ENCODE measurements around the gene MCRIP1.

Gene MCRIP1

DNA sequence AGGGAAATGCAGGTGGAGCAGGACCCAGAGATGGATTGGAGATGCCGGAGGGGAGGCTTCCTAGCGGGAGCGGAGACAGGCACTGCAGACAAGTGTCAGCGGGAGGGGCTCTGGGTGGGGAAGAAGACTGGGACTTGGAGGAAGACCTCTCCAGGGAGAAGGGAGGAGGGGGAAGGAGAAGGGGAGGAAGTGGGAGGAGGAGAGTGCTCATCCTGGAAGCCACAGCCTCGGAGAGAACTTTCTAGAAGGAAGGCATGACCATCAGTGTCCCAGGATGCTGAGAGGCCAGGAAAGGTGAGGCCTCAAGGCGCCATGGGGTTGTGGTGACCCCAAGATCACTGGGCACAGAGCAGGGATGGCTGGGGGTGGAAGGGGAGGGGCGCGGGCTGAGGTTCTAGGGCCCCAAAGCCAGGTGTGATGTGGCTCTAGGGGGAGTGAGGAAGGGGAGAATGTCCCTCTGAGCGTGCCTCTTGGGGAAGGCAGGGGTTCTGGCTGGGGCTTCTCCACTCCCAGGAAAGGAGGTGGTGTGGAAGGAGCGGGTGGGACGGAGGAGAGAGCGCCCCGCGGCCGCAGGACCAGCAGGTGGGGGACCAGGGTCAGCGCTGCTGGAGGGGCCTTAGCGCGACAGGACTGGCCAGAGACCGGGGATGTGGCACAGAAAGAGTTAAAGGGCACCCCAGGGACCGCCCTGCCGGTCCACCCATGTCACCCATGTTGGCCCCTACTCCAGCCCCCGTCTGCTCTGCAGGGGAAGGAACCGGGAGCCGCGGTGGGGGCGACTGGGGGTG lies 30.0 kb downstream of the MCRIP1 start:
- DNase-seq, result no peak

- DNase-seq, result no peak
Measured at GRCh38 chr17:81802048-81802758, 30.9 kb downstream of the MCRIP1 start.

- DNase-seq, result no peak
Measured at GRCh38 chr17:81801327-81801726, 31.8 kb downstream of the MCRIP1 start.

- DNase-seq, result no peak
Measured at GRCh38 chr17:81794509-81794908, 38.6 kb downstream of the MCRIP1 start.

DNA sequence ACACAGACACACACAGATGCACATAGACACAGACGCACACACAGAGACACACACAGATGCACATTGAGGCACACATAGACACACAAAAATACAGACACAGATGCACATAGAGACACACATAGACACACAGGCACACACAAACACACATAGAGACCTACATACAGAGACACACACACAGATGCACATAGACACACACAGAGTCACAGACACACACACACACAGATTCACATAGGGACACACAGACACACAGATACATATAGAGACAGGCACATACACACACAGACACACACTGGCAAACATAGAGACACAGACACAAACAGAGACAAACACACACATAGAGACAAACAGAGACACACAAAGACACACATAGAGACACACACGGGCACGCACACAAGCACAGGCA lies 39.0 kb downstream of the MCRIP1 start:
- DNase-seq, result no peak

- no peak for DNase-seq
Measured at GRCh38 chr17:81792675-81793615, 40.1 kb downstream of the MCRIP1 start.
